Adrenal gland (tissue), 5 donors: ENCODE measurements around the gene CDK5RAP2.
"Not testable (repeated sequence)": the region's sequence is repeated elsewhere in the genome, so short reads cannot be mapped to it uniquely, and the experiment has no call there.

ENCODE experiments used
- POLR2A ChIP-seq, 2 donors: fragments of 450-650 bp; IDR thresholded peaks; one replicate each; pipeline ENCODE4 v1.6.1; 2017; ENCODE audit warnings: antibody characterized with exemption in 2 of 2, mild to moderate bottlenecking in 2 of 2, moderate library complexity in 1 of 2
- TF ChIP-seq, protein P1 (sequence below), 6 experiments: fragments of 450-650 bp in 4 of 6; fragments of 200-600 bp in 2 of 6; sonication (generic) in 1 of 6; IDR thresholded peaks; 1 replicate in 5 of 6; 2 replicates in 1 of 6; pipeline versions ENCODE4 v1.5.1 to v1.8.0; 2016 to 2021; ENCODE audit warnings: antibody characterized with exemption in 6 of 6, mild to moderate bottlenecking in 2 of 6, moderate library complexity in 1 of 6
- donor health status: DM: no; HTN: no; CAD: no.

DNA sequence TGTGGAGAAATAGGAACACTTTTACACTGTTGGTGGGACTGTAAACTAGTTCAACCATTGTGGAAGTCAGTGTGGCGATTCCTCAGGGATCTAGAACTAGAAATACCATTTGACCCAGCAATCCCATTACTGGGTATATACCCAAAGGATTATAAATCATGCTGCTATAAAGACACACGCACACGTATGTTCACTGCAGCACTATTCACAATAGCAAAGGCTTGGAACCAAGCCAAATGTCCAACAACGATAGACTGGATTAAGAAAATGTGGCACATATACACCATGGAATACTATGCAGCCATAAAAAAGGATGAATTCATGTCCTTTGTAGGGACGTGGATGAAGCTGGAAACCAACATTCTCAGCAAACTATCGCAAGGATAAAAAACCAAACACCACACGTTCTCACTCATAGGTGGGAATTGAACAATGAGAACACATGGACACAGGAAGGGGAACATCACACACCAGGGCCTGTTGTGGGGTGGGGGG, 27.7 kb downstream of the CDK5RAP2 start:
- TF ChIP-seq, protein P1, sequence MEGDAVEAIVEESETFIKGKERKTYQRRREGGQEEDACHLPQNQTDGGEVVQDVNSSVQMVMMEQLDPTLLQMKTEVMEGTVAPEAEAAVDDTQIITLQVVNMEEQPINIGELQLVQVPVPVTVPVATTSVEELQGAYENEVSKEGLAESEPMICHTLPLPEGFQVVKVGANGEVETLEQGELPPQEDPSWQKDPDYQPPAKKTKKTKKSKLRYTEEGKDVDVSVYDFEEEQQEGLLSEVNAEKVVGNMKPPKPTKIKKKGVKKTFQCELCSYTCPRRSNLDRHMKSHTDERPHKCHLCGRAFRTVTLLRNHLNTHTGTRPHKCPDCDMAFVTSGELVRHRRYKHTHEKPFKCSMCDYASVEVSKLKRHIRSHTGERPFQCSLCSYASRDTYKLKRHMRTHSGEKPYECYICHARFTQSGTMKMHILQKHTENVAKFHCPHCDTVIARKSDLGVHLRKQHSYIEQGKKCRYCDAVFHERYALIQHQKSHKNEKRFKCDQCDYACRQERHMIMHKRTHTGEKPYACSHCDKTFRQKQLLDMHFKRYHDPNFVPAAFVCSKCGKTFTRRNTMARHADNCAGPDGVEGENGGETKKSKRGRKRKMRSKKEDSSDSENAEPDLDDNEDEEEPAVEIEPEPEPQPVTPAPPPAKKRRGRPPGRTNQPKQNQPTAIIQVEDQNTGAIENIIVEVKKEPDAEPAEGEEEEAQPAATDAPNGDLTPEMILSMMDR (IDR thresholded peaks at IDR 0.05), result not testable (repeated sequence)
- TF ChIP-seq POLR2A (IDR thresholded peaks at IDR 0.05), result not testable (repeated sequence)
